ENCODE data around the gene GDI1. TPM values are rescaled to one million over a fixed set of nuclear protein-coding genes. Genes with fewer than 3 reads are reported as not detected.

GDI1 gene
- total RNA-seq, 2 donors from 2014 or later, result 120 to 165 TPM

DNA sequence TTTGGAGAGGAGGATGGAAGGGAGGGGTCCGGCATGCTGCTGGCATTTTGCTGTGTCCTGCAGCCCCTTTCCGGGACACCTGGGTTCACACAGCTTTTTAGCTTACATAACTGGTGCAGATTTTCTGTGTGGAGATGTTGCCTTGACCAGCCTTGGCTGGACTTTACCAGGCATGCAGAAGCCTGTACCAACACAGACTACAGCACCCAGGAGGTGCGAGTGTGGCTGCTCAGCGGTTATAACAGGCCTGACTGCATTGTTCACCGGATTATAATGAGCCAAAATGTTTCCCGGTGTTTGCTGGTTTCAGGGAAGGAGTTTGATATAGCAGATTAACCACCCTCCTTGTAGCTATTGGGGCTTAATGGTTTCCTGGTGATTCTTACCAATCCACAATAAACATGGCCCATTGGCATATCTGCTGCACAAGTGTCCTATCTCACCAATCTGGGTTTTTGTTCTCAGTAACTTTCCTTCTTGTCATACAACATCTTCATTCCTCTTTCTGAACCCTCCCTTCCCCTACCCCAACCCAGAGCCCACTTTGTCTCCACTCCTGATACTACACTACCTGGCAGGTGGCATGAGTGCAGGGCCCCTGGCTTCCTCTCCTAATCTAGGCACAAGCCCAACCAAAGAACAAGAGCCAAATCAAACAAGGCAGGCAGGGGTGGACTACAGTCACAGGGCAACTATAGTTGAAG lies 34.9 kb upstream of the GDI1 start:
- Mint-ChIP-seq H3K36me3 (ENCODE audit: low read depth) (peaks cover 44% of the 10 kb centered on the region), H3K9me3 (no peaks in the 10 kb centered on the region), H3K4me1 (peaks cover 5% of the 10 kb centered on the region), H3K4me3 (no peak overlapping the region), H3K27ac (no peak overlapping the region), H3K27me3 (no peaks in the 10 kb centered on the region)
- no peak for ATAC-seq (replicated peaks)

DNA sequence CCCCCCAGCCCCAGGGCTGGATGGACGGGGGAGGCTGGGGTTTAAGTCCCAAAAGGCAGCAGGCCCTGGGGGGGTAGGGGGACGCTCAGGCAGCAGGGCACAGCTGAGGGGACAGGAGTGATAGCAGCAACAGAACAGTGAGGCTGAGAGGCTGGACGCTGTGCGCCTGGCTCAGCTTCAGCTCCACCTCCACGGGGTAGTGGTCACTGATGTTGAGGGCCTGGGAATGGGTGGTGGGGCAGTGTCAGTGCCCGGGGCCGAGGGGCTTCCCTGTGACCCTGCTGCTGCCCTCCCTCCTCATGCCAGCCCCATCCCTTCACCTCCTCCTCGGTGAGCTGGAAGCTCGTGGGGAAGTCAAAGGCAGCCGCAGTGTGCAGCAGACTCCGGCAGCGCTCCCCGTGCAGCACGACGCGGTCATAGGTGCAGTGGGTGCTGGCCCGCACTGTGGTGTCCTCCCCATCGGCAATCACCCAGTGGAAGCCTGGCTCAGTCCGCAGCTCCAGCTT lies 34.3 kb upstream of the GDI1 start:
- no peak overlapping the region for H3K27ac Mint-ChIP-seq
- no peaks in the 10 kb centered on the region for H3K27me3 Mint-ChIP-seq
- peaks cover 5% of the 10 kb centered on the region for H3K4me1 Mint-ChIP-seq
- H3K4me3 Mint-ChIP-seq, result no peak overlapping the region
- H3K36me3 Mint-ChIP-seq (ENCODE audit: low read depth), result peaks cover 44% of the 10 kb centered on the region
- no peak for ATAC-seq (replicated peaks)
- H3K9me3 Mint-ChIP-seq, result no peaks in the 10 kb centered on the region

DNA sequence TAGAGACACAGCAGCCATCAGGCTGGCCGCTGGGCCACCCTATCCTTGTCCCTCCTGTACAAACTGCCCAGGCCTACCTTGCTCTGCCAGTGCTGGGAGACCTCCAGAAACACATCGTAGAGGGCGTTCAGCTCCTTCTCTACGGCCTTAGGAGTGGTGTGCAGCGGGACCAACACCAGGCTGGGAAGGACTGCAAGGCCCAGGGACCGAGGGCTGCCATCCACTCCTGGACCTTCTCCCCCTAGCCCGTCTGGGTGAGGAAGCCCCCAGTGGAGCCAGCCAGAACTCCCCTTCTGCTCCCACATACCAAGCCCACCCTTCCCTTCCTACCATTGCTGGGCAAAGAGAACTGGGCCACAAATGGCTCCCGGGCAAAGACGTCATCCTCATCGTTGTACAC lies 33.8 kb upstream of the GDI1 start:
- Mint-ChIP-seq H3K27ac (no peak overlapping the region), H3K9me3 (no peaks in the 10 kb centered on the region), H3K27me3 (no peaks in the 10 kb centered on the region), H3K4me3 (no peak overlapping the region), H3K36me3 (ENCODE audit: low read depth) (peaks cover 38% of the 10 kb centered on the region), H3K4me1 (peaks cover 5% of the 10 kb centered on the region)
- ATAC-seq (replicated peaks), result no peak

DNA sequence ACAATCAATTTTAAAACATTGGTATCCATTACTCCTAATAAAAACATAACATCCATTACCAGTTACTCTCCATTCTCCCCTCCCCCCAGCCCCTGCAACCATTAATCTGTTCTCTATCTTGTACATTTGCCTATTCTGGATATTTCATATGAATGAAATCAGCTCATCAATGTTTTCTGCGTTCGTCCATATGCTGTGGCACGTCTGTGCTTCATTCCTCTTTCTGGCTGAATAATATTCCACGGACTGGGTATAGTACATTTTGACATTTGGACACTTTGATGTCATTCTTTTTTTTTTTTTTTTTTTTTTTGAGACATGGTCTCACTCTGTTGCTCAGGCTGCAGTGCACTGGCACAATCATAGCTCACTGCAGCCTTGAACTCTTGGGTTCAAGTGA lies 33.1 kb upstream of the GDI1 start:
- Mint-ChIP-seq H3K27me3 (no peaks in the 10 kb centered on the region), H3K9me3 (no peaks in the 10 kb centered on the region), H3K4me1 (peaks cover 10% of the 10 kb centered on the region), H3K36me3 (ENCODE audit: low read depth) (peaks cover 32% of the 10 kb centered on the region), H3K27ac (no peak overlapping the region), H3K4me3 (no peak overlapping the region)
- no peak for ATAC-seq (replicated peaks)

DNA sequence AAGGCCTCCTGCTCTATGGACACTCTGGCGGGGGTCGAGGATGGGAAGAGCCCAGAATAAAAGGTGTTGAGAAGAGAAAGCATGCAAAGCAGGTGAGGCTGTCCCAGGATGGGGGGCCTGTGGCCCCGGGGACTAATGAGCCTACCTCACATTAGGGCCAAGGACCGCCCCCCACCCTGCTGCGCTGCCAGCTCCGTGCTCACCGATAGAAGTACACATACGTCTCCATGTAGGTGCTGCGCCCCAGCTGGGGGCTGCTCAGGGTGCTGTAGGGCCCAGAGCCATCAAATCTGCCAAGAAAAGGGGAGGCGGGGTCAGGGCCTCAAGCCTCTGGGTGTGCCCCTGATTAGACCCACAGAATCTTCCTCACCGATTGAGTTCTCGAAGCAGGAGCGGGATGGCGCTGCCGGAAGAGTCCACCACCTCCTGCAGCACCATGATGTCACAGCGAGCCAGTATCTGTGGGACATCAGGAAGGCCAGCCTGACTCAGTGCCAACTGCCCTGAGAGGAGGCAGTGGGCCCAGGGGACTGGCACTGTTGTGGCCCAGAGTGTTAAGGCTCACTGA lies 32.2 kb upstream of the GDI1 start:
- H3K9me3 Mint-ChIP-seq, result no peaks in the 10 kb centered on the region
- H3K36me3 Mint-ChIP-seq (ENCODE audit: low read depth), result peaks cover 23% of the 10 kb centered on the region
- no peak for ATAC-seq (replicated peaks)
- no peak overlapping the region for H3K4me3 Mint-ChIP-seq
- no peak overlapping the region for H3K27ac Mint-ChIP-seq
- H3K27me3 Mint-ChIP-seq, result no peaks in the 10 kb centered on the region
- peaks cover 7% of the 10 kb centered on the region for H3K4me1 Mint-ChIP-seq

DNA sequence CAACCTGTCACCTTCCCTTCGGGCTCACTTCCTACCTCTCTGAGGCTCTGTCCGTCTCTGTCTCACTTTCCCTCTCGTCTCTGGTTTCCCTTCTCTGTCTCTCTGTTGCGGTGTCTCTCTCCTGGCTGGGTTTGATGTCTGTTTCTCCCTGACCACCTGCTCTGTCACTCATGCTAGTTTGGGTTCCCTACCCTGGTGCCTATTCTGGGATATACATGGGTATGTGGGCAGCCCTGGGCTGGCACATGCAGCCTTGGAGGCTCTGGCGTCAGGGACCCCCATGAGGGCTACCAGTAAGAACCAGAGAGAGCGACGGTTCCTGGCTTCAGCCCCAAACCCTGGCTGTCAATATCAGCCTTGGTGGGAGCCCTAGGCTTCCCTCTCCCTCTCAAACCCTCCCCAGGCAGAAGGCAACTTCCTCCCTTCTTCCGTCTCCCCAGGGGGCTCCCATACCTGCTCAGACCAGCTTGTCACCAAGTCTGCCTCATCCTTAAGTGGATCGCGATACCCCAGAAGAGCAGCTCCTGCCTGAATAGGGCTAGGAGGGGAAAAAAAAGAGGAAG lies 28.2 kb upstream of the GDI1 start:
- Mint-ChIP-seq H3K4me1 (peaks cover 8% of the 10 kb centered on the region), H3K9me3 (no peaks in the 10 kb centered on the region), H3K27ac (peak overlapping the region; percentile 69), H3K36me3 (ENCODE audit: low read depth) (peaks cover 12% of the 10 kb centered on the region), H3K27me3 (no peaks in the 10 kb centered on the region), H3K4me3 (peak overlapping the region; percentile 59)
- no peak for ATAC-seq (replicated peaks)

DNA sequence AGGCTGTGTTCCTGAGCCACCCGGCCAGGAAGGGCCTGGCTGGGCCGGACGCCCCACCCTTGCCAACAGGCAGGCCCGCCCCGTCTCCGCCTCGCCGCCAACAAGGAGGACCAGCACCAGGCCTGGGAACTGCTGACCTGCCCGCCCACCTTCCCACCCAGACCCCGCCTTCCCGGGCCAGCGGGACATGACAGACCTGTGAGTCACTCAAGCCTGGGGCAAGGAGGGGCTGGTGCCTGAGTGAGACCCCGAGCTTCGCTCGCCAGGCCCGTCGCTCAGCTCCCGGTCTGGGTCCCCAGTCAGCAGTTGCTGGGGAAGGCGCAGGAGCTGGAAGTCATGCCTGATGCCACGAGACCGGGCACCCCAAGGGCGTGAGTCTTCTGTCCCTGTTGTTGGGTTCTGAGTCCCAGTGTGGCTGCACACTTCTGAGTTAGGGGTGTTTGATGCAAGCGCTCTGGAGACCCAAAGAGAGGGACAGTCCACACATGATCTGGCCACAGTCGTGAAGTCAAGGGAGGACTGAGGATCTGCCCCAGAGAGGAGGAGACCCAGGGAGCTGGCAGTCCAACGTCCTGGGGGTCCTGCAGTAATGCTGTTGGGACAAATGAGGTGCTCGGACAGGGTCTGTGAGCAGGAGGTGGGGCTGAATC lies 27.6 kb upstream of the GDI1 start, which contains the start of gene DNASE1L1:
DNASE1L1 (minus strand) TSS at position 33 of the 650 bp plus-strand sequence. CDS start 3,686 bp downstream, outside the sequence.
- peak; percentile 20 for ATAC-seq (replicated peaks)
- Mint-ChIP-seq H3K27ac (peak within 1 kb of the TSS; percentile 69), H3K27me3 (no peaks in the 10 kb centered on the region), H3K36me3 (ENCODE audit: low read depth) (peaks cover 12% of the 10 kb centered on the region), H3K4me1 (peaks cover 8% of the 10 kb centered on the region), H3K9me3 (no peaks in the 10 kb centered on the region), H3K4me3 (peak within 1 kb of the TSS; percentile 59)

DNA sequence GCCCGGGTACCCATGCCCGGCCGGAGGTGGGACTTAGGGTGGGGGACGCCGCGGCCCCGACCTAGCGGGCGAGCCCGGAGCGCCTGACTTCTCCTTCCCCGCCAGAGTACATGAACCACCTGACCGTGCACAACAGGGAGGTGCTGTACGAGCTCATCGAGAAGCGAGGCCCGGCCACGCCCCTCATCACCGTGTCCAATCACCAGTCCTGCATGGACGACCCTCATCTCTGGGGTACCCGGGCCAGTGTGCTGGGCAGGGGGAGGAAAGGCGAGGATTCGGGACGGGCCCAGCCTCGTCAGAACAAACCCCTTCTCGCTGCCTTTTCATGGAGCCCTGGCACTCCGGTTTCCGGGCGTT lies 25.0 kb upstream of the GDI1 start:
- Mint-ChIP-seq H3K36me3 (ENCODE audit: low read depth) (peaks cover 12% of the 10 kb centered on the region), H3K27me3 (no peaks in the 10 kb centered on the region), H3K4me3 (peak overlapping the region; percentile 75), H3K9me3 (no peaks in the 10 kb centered on the region), H3K4me1 (peaks cover 8% of the 10 kb centered on the region), H3K27ac (peak overlapping the region; percentile 83)
- ATAC-seq (replicated peaks), result peak; percentile 87

DNA sequence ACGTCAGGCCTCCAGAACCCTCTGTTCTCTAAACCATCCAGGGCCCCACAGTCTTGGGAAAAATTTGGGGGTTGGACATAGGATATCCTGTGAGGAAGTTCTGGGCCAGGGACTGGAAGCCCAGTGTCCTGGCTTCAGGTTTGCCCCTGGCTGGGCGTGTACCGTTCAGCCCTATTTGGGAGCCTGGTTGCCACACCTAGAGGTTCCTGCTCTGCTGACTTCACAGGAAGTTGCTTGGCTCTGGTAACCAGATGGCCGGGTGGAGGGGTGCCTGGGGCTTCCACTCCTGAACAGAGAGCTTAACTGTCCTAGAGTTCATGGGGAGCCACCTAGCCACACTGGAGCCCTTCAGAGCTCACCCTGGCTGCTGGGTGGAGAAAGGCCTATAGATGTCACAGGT lies 24.5 kb upstream of the GDI1 start:
- peak; percentile 57 for ATAC-seq (replicated peaks)
- Mint-ChIP-seq H3K27me3 (no peaks in the 10 kb centered on the region), H3K27ac (peak overlapping the region; percentile 83), H3K9me3 (no peaks in the 10 kb centered on the region), H3K4me1 (peaks cover 8% of the 10 kb centered on the region), H3K4me3 (peak overlapping the region; percentile 75), H3K36me3 (ENCODE audit: low read depth) (peaks cover 12% of the 10 kb centered on the region)

DNA sequence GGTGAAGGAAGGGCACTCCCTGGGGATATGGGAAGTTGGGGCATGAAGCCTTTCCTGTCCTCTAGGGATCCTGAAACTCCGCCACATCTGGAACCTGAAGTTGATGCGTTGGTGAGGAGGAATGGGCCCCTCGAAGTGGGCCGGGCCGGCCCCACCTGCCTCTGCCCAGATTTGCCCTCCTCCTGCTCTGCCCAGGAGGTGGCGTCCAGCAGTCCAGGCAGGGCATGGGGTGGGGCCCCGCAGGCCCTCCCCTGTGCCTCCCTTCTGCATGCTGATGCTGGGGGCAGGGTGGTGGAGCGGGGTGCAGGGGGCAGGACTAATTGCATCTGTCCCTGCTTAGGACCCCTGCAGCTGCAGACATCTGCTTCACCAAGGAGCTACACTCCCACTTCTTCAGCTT lies 23.8 kb upstream of the GDI1 start:
- no peak for ATAC-seq (replicated peaks)
- Mint-ChIP-seq H3K27me3 (no peaks in the 10 kb centered on the region), H3K4me3 (peak overlapping the region; percentile 75), H3K9me3 (no peaks in the 10 kb centered on the region), H3K27ac (no peak overlapping the region), H3K4me1 (peaks cover 8% of the 10 kb centered on the region), H3K36me3 (ENCODE audit: low read depth) (peaks cover 12% of the 10 kb centered on the region)

DNA sequence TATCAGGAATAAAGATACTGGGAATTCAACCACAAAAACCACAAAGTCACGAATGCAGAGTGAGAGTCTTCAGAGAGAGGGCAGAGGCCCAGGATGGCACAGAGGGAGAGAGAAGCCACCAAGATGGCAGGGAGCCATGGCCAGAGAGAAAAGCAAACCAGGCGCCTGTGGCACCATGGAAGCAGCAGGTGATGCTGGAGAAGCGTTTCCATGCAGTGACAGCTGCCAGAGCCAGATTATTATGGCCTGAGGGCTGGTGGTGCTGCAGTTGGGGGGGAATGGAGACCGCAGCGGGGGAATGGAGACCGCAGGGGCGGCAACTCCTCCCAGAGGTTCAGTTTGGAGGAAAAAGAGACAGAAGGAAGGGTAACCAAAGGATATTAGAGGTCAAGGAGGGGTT lies 19.8 kb upstream of the GDI1 start:
- H3K4me1 Mint-ChIP-seq, result peaks cover 3% of the 10 kb centered on the region
- H3K4me3 Mint-ChIP-seq, result no peak overlapping the region
- no peaks in the 10 kb centered on the region for H3K9me3 Mint-ChIP-seq
- no peak for ATAC-seq (replicated peaks)
- no peaks in the 10 kb centered on the region for H3K27me3 Mint-ChIP-seq
- H3K36me3 Mint-ChIP-seq (ENCODE audit: low read depth), result peaks cover 6% of the 10 kb centered on the region
- no peak overlapping the region for H3K27ac Mint-ChIP-seq

DNA sequence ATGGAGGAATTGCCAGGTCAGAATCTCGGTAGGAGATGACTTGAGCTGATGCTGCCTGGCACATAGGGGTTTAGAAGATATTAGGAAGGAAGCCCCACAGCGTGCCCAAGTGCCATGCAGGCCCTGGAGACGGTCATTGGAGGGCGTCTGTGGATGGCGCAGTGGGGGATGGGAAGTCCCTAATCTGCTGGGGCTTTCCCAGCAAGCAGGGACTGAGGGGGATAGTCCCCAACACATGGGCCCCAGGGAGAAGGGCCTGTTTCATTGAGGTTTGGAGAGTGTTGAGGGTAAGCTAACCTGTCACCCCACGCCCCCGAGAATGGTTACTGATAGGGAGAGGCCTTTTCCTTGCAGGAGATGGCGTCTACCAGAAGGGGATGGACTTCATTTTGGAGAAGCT lies 17.8 kb upstream of the GDI1 start:
- no peak overlapping the region for H3K27ac Mint-ChIP-seq
- ATAC-seq (replicated peaks), result no peak
- no peak overlapping the region for H3K4me3 Mint-ChIP-seq
- no peaks in the 10 kb centered on the region for H3K9me3 Mint-ChIP-seq
- H3K4me1 Mint-ChIP-seq, result no peaks in the 10 kb centered on the region
- no peaks in the 10 kb centered on the region for H3K27me3 Mint-ChIP-seq
- H3K36me3 Mint-ChIP-seq (ENCODE audit: low read depth), result no peaks in the 10 kb centered on the region

DNA sequence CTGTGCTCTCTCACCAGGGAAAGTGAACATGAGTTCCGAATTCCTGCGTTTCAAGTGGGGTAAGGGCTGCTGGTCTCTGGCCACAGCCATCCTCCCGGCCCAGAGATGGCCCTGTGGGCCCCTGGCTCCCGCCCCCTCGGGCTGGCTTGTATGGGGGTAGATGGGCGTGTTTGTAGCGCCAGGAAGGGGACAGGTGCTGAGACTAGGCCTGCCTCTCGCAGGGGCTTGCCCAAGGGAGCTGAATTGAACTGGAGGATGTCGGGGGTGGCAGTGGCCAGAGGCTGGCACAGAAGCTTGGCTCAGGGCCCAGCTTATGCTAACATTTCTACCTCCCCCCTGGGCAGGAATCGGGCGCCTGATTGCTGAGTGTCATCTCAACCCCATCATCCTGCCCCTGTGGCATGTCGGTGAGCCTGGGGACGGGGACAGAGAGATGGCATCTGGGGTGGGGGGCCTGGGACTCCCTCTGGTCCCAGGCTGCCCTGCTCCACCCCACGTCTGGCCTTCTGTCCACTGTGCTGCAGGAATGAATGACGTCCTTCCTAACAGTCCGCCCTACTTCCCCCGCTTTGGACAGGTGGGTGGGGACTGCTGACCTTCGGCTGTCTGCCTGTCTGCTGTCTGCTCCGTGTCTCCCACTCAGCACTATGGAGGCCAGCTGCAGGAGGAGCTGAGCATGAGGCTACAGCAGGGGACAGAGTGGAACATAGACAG lies 17.1 kb upstream of the GDI1 start:
- Mint-ChIP-seq H3K9me3 (no peaks in the 10 kb centered on the region), H3K36me3 (ENCODE audit: low read depth) (no peaks in the 10 kb centered on the region), H3K4me3 (no peak overlapping the region), H3K27ac (no peak overlapping the region), H3K4me1 (no peaks in the 10 kb centered on the region), H3K27me3 (no peaks in the 10 kb centered on the region)
- ATAC-seq (replicated peaks), result no peak

DNA sequence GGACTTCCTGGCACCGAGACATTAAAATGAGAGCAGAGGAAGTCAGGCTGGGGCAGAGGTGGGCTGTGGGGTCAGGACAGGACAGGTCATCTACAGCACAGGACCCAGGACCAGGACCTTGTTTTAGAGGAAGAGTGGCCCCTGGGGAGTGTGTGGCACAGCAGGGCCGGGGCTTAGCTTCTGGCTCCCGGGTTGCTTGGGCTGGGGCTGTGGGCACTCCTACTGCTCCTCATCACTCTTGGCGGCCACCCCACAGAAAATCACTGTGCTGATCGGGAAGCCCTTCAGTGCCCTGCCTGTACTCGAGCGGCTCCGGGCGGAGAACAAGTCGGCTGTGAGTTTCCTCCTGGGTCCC lies 16.6 kb upstream of the GDI1 start:
- Mint-ChIP-seq H3K27ac (no peak overlapping the region), H3K4me1 (no peaks in the 10 kb centered on the region), H3K4me3 (no peak overlapping the region), H3K36me3 (ENCODE audit: low read depth) (no peaks in the 10 kb centered on the region), H3K27me3 (no peaks in the 10 kb centered on the region), H3K9me3 (no peaks in the 10 kb centered on the region)
- ATAC-seq (replicated peaks), result no peak
